DND-41 (cell line): ENCODE measurements around the gene LIN9.

Experiments
- CTCF ChIP-seq: IDR thresholded peaks from 2 replicates; pipeline ENCODE4 v1.5.1; 2012; ENCODE audit warnings: borderline replicate concordance, low read length, moderate library complexity, mild to moderate bottlenecking; ENCODE audit not compliant: poor library complexity, severe bottlenecking; ENCODE audit errors: extremely low read depth
- EZH2 ChIP-seq: IDR thresholded peaks from 3 replicates; pipeline ENCODE4 v1.6.1; 2012; ENCODE audit warnings: borderline replicate concordance, low read depth, mild to moderate bottlenecking, moderate library complexity, low read length, inconsistent platforms; ENCODE audit not compliant: severe bottlenecking

- TF ChIP-seq CTCF (no peak), EZH2 (no peak)
Measured at GRCh38 chr1:226204198-226204597, 104.8 kb downstream of the LIN9 start.
